ENCODE data around the gene RPS3.

Gene RPS3

GRCh38 chr11:75399344-75400145, at the start of gene RPS3:
Gene RPS3 (plus strand): TSS chr11:75399518. CDS start chr11:75399548, 30 bp downstream.
- DNase-seq (ENCODE audit: extremely low spot score), result peak; percentile 93
- TF ChIP-seq FOXM1 (IDR thresholded peaks at IDR 0.05; ENCODE audit: borderline replicate concordance) (no peak), ZNF384 (IDR thresholded peaks at IDR 0.05) (no peak), FOXA1 (IDR thresholded peaks at IDR 0.05) (no peak), CTBP1 (IDR thresholded peaks at IDR 0.05; ENCODE audit: borderline replicate concordance) (no peak), HDGF (IDR thresholded peaks at IDR 0.05; ENCODE audit: borderline replicate concordance) (no peak), ELF4 (IDR thresholded peaks at IDR 0.05) (peak; percentile 98), ARNT (IDR thresholded peaks at IDR 0.05) (no peak), LEF1 (IDR thresholded peaks at IDR 0.05; ENCODE audit: borderline replicate concordance) (peak; percentile 50; the same call in 1 of the 2 replicates), FOXK2 (IDR thresholded peaks at IDR 0.05) (no peak), NFRKB (IDR thresholded peaks at IDR 0.05) (peak; percentile 84), L3MBTL2 (conservative IDR thresholded peaks at IDR 0.05) (peak; percentile 55), SP1 (IDR thresholded peaks at IDR 0.05) (no peak), TARDBP (IDR thresholded peaks at IDR 0.05) (no peak), BHLHE40 (IDR thresholded peaks at IDR 0.05; ENCODE audit: borderline replicate concordance) (no peak), SUZ12 (IDR thresholded peaks at IDR 0.05) (no peak)
- TF ChIP-seq, protein P1, sequence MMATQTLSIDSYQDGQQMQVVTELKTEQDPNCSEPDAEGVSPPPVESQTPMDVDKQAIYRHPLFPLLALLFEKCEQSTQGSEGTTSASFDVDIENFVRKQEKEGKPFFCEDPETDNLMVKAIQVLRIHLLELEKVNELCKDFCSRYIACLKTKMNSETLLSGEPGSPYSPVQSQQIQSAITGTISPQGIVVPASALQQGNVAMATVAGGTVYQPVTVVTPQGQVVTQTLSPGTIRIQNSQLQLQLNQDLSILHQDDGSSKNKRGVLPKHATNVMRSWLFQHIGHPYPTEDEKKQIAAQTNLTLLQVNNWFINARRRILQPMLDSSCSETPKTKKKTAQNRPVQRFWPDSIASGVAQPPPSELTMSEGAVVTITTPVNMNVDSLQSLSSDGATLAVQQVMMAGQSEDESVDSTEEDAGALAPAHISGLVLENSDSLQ (IDR thresholded peaks at IDR 0.05), result no peak
- ChIA-PET CTCF (interaction anchor here (1.3 kb wide), 1 partner anchor 10 kb away, joined by 3 read pairs; no protein-coding TSS in a partner anchor), POLR2A (interaction anchor here (0.8 to 2.6 kb wide), 7 partner anchors 9 to 161 kb away, joined by 3 to 7 read pairs (median 4); no protein-coding TSS in a partner anchor)

GRCh38 chr11:75349521-75350116, 49.7 kb upstream of the RPS3 start:
- no peak for DNase-seq (ENCODE audit: extremely low spot score)
- POLR2A ChIA-PET, result no interaction called here
- CTCF ChIA-PET, result interaction anchor here (1.2 kb wide), 1 partner anchor 10 kb away, joined by 4 read pairs; no protein-coding TSS in a partner anchor
- TF ChIP-seq FOXA1 (IDR thresholded peaks at IDR 0.05) (no peak), NFRKB (IDR thresholded peaks at IDR 0.05) (no peak), FOXK2 (IDR thresholded peaks at IDR 0.05) (no peak), LEF1 (IDR thresholded peaks at IDR 0.05; ENCODE audit: borderline replicate concordance) (no peak), SP1 (IDR thresholded peaks at IDR 0.05) (no peak), BHLHE40 (IDR thresholded peaks at IDR 0.05; ENCODE audit: borderline replicate concordance) (no peak), CTBP1 (IDR thresholded peaks at IDR 0.05; ENCODE audit: borderline replicate concordance) (no peak), ARNT (IDR thresholded peaks at IDR 0.05) (no peak), SUZ12 (IDR thresholded peaks at IDR 0.05) (no peak), ZNF384 (IDR thresholded peaks at IDR 0.05) (no peak), L3MBTL2 (conservative IDR thresholded peaks at IDR 0.05) (no peak), TARDBP (IDR thresholded peaks at IDR 0.05) (no peak), ELF4 (IDR thresholded peaks at IDR 0.05) (no peak), HDGF (IDR thresholded peaks at IDR 0.05; ENCODE audit: borderline replicate concordance) (no peak), FOXM1 (IDR thresholded peaks at IDR 0.05; ENCODE audit: borderline replicate concordance) (no peak)
- TF ChIP-seq, protein P1 (IDR thresholded peaks at IDR 0.05), result no peak

DNA sequence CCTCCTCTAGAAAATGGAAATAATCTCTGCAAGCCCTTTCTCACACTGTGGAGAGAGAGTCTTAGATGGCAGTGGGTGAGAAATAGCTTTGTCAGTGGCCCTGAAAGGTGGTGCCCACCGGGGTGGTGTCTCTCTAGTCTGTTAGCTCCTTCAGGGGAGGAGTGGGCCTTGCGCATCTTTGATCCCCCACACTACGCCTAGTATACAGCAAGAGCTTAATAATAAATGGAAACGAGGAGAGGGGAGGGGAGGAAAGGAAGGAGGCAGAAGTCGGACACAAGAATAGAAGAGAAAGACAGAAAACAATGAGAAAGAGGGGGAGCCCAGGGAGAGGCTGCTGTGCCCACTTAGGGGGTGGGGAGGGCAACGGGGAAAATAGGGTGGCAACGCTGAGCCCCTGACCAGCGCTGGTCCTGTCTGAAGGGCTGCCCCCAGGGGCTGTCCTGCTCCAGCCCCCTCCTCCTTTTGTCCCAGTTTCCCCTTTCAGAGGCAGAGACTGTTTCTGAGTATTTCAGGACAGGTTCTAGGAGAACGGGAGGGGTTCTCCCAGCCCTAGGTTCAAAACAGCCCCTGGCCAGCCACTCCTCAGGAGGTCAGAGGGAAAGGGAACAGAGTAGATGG, 49.1 kb upstream of the RPS3 start:
- TF ChIP-seq SP1 (IDR thresholded peaks at IDR 0.05) (no peak), L3MBTL2 (conservative IDR thresholded peaks at IDR 0.05) (no peak), SUZ12 (IDR thresholded peaks at IDR 0.05) (no peak), ZNF384 (IDR thresholded peaks at IDR 0.05) (no peak), FOXK2 (IDR thresholded peaks at IDR 0.05) (no peak), CTBP1 (IDR thresholded peaks at IDR 0.05; ENCODE audit: borderline replicate concordance) (no peak), ARNT (IDR thresholded peaks at IDR 0.05) (no peak)
- TF ChIP-seq, protein P1 (IDR thresholded peaks at IDR 0.05), result no peak
- CTCF ChIA-PET, result interaction anchor here (1.2 kb wide), 1 partner anchor 10 kb away, joined by 4 read pairs; no protein-coding TSS in a partner anchor
- POLR2A ChIA-PET, result interaction anchor here (1.5 to 1.6 kb wide), 2 partner anchors 10 to 70 kb away, joined by 3 to 8 read pairs; no protein-coding TSS in a partner anchor
- no peak for DNase-seq (ENCODE audit: extremely low spot score)

DNA sequence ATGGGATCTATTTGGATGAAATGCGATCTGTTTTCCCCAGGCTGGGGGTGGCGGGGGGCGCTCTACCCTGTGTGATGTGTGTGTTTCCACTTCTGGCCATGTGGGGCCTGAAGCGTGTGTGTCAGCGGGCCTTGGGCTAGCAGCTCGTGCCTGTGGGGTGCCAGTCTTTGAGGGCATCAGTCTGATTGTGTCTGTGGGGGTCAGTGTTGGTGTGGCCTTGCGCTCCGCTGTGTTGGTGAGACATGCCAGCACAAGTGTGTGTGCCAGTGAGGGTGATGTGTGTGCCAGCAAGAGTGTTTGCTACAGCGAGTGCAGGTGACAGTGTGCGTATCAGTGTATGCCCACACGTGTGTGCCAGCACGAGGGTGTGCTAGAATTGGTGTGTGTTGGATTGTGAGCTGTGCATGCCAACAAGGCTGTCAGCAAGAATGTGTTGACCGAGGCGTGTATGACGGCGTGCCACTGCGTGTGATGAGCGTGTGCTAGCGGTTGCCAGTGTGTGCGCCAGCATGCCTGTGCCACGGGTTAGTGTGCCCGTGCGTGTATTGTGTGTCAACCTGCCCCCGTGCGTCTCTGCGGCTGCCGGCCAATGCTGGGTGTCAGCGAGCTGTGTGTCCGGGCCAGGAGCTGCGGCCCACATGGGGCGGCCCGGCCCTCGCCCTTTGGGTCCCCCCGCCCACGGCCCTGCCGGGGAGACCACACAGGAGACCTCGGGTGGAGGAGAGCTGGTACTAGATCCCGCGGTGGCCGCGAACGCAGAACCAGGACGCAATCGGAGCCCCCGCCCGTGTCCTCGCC, 48.4 kb upstream of the RPS3 start:
- ChIA-PET POLR2A (interaction anchor here (1.5 to 1.6 kb wide), 2 partner anchors 10 to 71 kb away, joined by 3 to 8 read pairs; no protein-coding TSS in a partner anchor), CTCF (interaction anchor here (0.5 to 1.1 kb wide), 3 partner anchors 8 to 36 kb away, joined by 3 to 5 read pairs (median 4); no protein-coding TSS in a partner anchor)
- TF ChIP-seq L3MBTL2 (conservative IDR thresholded peaks at IDR 0.05) (peak; percentile 82), FOXM1 (IDR thresholded peaks at IDR 0.05; ENCODE audit: borderline replicate concordance) (peak; percentile 40; the same call in 1 of the 2 replicates), LEF1 (IDR thresholded peaks at IDR 0.05; ENCODE audit: borderline replicate concordance) (no peak)
- peak; percentile 59 for DNase-seq (ENCODE audit: extremely low spot score)

- DNase-seq (ENCODE audit: extremely low spot score), result peak; percentile 68
- TF ChIP-seq FOXA1 (IDR thresholded peaks at IDR 0.05), result no peak
- no peak for TF ChIP-seq FOXK2 (IDR thresholded peaks at IDR 0.05)
- no peak for TF ChIP-seq CTBP1 (IDR thresholded peaks at IDR 0.05; ENCODE audit: borderline replicate concordance)
- TF ChIP-seq ZNF384 (IDR thresholded peaks at IDR 0.05), result no peak
- TF ChIP-seq LEF1 (IDR thresholded peaks at IDR 0.05; ENCODE audit: borderline replicate concordance), result no peak
- TF ChIP-seq ELF4 (IDR thresholded peaks at IDR 0.05), result no peak
- no peak for TF ChIP-seq TARDBP (IDR thresholded peaks at IDR 0.05)
- no peak for TF ChIP-seq ARNT (IDR thresholded peaks at IDR 0.05)
- no peak for TF ChIP-seq HDGF (IDR thresholded peaks at IDR 0.05; ENCODE audit: borderline replicate concordance)
- no peak for TF ChIP-seq NFRKB (IDR thresholded peaks at IDR 0.05)
- TF ChIP-seq SUZ12 (IDR thresholded peaks at IDR 0.05), result no peak
- no peak for TF ChIP-seq BHLHE40 (IDR thresholded peaks at IDR 0.05; ENCODE audit: borderline replicate concordance)
- no peak for TF ChIP-seq FOXM1 (IDR thresholded peaks at IDR 0.05; ENCODE audit: borderline replicate concordance)
- TF ChIP-seq L3MBTL2 (conservative IDR thresholded peaks at IDR 0.05), result no peak
- TF ChIP-seq SP1 (IDR thresholded peaks at IDR 0.05), result no peak
- TF ChIP-seq, protein P1 (IDR thresholded peaks at IDR 0.05), result no peak
- ChIA-PET POLR2A (interaction anchor here (1.0 to 1.6 kb wide), 3 partner anchors 8 to 72 kb away, joined by 3 to 8 read pairs (median 4); no protein-coding TSS in a partner anchor), CTCF (interaction anchor here (1.1 kb wide), 2 partner anchors 9 to 16 kb away, joined by 4 to 5 read pairs; no protein-coding TSS in a partner anchor)
These were observed 47.9 kb upstream of the RPS3 start, which contains the start of gene ARRB1 for GRCh38 chr11:75351541-75351790. Gene ARRB1 (minus strand): TSS chr11:75351661. CDS start chr11:75351607, 54 bp downstream.

Measured in HEK293T (cell line).